ENCODE results near the gene STMN1. TPM values are rescaled to one million over a fixed set of nuclear protein-coding genes. Genes with fewer than 3 reads are reported as not detected.

The STMN1 gene
- total RNA-seq, 1 donor from 2014 or later: 25.6 TPM

DNA sequence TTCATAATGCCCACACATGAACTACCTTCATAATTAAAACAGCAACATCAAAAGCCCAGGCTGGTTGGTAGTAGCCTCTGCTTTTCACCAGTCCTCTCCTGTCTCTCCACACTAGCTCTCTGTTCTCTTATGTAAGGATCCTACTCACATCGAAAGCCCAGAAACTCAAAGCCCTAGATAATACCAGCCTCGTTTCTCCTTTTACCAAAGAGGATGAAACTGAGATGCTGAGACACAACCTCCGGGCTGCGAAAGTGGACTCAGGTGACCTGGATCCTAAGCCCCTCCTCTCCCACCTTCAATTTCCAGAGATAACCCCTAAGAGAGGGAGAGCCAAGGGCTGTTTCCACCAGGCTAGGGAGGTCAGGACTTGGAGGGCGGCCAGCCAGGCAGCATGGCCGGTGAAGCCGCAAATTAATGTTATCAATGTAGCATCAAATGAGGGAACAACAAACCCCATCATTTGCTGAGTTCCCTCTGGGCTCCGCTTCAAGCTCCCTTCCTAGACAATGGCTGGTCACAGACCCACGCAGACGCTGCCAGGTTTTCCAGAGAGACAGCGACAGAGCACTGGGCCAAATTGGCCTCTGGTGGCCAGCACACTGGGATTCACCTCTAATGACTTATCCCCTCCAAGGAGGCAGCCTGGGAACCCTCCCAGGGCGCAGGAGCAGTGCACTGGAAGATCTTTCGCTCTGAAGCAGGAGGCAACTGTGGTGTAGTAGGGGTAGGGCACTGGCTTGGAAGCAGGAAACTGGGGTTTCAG, 20.7 kb upstream of the STMN1 start:
- H3K27me3 Mint-ChIP-seq: peaks cover 38% of the 10 kb centered on the region
- no peaks in the 10 kb centered on the region for H3K9me3 Mint-ChIP-seq
- no peak for DNase-seq
- TF ChIP-seq, protein P1, sequence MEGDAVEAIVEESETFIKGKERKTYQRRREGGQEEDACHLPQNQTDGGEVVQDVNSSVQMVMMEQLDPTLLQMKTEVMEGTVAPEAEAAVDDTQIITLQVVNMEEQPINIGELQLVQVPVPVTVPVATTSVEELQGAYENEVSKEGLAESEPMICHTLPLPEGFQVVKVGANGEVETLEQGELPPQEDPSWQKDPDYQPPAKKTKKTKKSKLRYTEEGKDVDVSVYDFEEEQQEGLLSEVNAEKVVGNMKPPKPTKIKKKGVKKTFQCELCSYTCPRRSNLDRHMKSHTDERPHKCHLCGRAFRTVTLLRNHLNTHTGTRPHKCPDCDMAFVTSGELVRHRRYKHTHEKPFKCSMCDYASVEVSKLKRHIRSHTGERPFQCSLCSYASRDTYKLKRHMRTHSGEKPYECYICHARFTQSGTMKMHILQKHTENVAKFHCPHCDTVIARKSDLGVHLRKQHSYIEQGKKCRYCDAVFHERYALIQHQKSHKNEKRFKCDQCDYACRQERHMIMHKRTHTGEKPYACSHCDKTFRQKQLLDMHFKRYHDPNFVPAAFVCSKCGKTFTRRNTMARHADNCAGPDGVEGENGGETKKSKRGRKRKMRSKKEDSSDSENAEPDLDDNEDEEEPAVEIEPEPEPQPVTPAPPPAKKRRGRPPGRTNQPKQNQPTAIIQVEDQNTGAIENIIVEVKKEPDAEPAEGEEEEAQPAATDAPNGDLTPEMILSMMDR (IDR thresholded peaks at IDR 0.05): no peak
- ATAC-seq (ENCODE audit: low read depth): no peak
- H3K4me1 Mint-ChIP-seq: peaks cover 12% of the 10 kb centered on the region
- POLR2A ChIA-PET: no interaction called here
- intact Hi-C loops (cut with micrococcal nuclease): no loop called here
- CTCF ChIA-PET: no interaction called here
- H3K27ac Mint-ChIP-seq: no peak overlapping the region
- no peaks in the 10 kb centered on the region for H3K36me3 Mint-ChIP-seq (ENCODE audit: low read depth)
- no peak overlapping the region for H3K4me3 Mint-ChIP-seq

DNA sequence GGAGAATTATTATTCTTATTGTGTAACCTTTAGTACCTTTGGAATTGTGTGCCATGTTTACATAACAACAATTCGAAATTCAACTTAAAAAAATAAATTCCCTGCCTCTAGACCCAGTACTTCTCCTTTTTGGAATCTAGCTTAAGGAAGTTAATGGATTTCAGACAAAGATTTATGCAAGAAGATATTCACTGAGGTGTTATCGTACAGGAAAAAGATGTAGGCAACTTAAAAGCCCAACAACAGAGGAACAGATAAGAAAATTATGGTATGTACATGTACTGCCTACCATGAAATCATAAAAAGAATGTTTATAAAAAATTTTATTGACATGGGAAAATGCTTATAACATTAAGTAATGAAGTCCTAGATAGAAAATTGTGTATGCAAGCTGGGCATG, 18.2 kb upstream of the STMN1 start:
- no peak for DNase-seq
- Mint-ChIP-seq H3K4me3 (no peak overlapping the region), H3K9me3 (no peaks in the 10 kb centered on the region), H3K27ac (no peak overlapping the region), H3K27me3 (peaks cover 41% of the 10 kb centered on the region), H3K36me3 (ENCODE audit: low read depth) (no peaks in the 10 kb centered on the region), H3K4me1 (peaks cover 13% of the 10 kb centered on the region)
- intact Hi-C loops (cut with micrococcal nuclease): no loop called here
- ChIA-PET POLR2A (interaction anchor here (0.7 kb wide), 1 partner anchor 27 kb away, joined by 8 read pairs; no protein-coding TSS in a partner anchor), CTCF (no interaction called here)
- TF ChIP-seq, protein P1 (IDR thresholded peaks at IDR 0.05): no peak
- ATAC-seq (ENCODE audit: low read depth): no peak

DNA sequence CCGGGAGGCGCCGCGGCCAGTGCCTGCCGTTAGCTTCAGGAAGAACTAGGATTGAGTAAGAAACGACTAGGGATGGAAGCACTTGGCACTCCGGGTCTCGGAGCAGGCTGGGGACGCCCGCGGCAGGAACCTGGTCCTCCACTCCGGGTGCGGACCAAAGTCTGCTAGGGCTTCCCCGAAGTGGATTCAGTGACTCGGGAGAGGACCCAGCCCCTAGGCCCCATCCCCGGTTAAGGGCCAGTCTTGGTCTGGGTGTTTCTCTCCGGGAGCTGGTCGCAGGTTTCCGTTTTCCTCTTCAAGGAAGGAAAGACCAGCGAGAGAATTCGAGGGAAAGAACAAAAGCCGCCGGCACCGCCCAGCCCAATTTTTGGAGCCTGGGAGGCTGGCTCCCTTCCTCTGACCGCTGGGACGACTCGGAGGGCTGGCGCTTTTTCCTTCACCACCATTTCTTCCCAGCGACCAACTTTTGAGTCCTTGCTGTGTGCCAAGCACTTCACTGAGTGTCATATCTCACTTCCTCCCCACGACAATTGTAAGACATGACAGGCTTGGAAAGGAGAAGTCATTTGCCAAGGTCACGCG, 16.8 kb upstream of the STMN1 start:
- H3K27me3 Mint-ChIP-seq: peaks cover 35% of the 10 kb centered on the region
- H3K4me1 Mint-ChIP-seq: peaks cover 13% of the 10 kb centered on the region
- TF ChIP-seq, protein P1 (IDR thresholded peaks at IDR 0.05): no peak
- ATAC-seq (ENCODE audit: low read depth) (peak; percentile 25), DNase-seq (no peak)
- H3K9me3 Mint-ChIP-seq: no peaks in the 10 kb centered on the region
- H3K4me3 Mint-ChIP-seq: peak overlapping the region; percentile 80
- no peak overlapping the region for H3K27ac Mint-ChIP-seq
- POLR2A ChIA-PET: interaction anchor here (0.8 kb wide), 1 partner anchor 17 kb away, joined by 7 read pairs; no protein-coding TSS in a partner anchor
- CTCF ChIA-PET: no interaction called here
- intact Hi-C loops (cut with micrococcal nuclease): no loop called here
- no peaks in the 10 kb centered on the region for H3K36me3 Mint-ChIP-seq (ENCODE audit: low read depth)

DNA sequence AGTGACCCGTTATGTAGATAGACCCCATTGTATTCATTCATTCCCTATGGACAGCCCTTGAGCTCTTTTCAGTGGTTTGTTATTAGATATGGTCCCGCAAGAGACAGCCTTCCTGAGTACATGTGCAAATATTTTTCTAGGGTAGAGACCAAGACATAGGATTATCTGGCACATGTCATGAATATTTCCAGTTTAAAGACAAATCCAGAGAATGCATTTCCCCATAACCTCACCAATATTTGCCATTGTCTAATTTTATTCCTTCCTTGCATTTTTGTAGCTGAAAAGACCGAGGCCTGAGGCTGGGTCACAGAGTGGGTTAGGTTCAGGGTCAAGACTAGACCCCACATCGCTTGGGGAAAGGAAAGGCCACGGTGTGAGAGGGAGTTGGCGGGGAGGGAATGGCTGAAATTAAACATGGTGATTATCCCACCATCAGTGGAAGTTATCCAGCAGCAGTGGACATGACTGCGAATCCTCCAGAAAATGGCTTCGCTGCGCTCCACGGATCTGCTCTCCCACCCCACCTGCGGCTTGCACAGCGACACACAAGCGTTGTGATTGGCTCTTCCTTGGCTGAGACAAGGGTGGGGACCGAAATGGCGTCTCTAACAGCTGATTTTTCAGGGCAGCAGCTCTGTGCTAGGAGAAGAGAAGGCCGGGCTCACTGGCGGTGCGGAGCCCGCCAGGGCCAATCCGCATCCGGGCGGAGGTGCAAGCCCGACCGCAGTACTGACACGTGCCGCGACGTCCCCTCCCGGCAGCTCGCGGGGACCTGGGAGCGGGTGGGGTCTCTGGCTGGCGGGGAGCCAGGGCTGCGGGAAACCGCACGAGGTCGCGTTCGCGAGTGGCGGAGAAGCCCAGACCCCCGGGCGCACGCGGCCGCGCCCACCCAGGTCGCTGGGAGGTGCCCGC, 16.1 kb upstream of the STMN1 start:
- peak; percentile 29 for DNase-seq
- peak overlapping the region; percentile 80 for H3K4me3 Mint-ChIP-seq
- intact Hi-C loops (cut with micrococcal nuclease): no loop called here
- TF ChIP-seq, protein P1 (IDR thresholded peaks at IDR 0.05): no peak
- CTCF ChIA-PET: interaction anchor here (0.9 kb wide), 1 partner anchor 27 kb away, joined by 3 read pairs; no protein-coding TSS in a partner anchor
- peaks cover 13% of the 10 kb centered on the region for H3K4me1 Mint-ChIP-seq
- peaks cover 34% of the 10 kb centered on the region for H3K27me3 Mint-ChIP-seq
- H3K9me3 Mint-ChIP-seq: no peaks in the 10 kb centered on the region
- H3K36me3 Mint-ChIP-seq (ENCODE audit: low read depth): no peaks in the 10 kb centered on the region
- peak; percentile 31 for ATAC-seq (ENCODE audit: low read depth)
- POLR2A ChIA-PET: interaction anchor here (0.8 kb wide), 1 partner anchor 17 kb away, joined by 7 read pairs; no protein-coding TSS in a partner anchor
- H3K27ac Mint-ChIP-seq: no peak overlapping the region

Data from activated B cell treated with CpG ODN at 0.5 μM for 24 hours (primary cell).